ENCODE data around the gene MEIS3.
"Not testable (repeated sequence)": the region's sequence is repeated elsewhere in the genome, so short reads cannot be mapped to it uniquely, and the experiment has no call there.

MEIS3 gene

DNA sequence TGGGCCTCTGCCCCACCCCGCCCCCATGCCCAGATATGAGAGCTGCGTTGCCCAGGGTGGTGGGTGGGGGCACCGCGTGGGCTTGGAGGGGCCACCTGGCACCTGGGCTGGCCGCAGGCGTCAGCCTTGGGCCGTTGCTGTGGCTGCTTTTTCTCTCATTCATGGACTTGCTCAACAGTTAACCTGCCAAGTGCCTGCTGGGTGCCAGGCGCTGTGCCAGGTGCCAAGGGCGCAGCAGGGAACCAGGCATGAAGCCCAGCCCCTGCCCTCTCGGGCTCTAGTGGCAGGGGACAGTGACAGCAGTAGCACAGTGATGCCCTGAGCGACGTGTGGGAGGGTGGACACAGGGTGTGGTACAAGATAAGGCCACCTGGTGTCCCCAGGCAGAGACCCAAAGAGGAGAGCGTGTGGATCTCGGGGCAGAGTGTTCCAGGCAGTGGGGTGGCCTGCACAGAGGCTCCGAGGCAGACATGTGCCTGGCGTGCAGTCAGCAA, 42.1 kb downstream of the MEIS3 start:
- Histone ChIP-seq H3K4me1 (ENCODE audit: control insufficient read depth, insufficient read depth, low read length, poor library complexity, severe bottlenecking) (peaks cover 7% of the 10 kb centered on the region), H3K36me3 (ENCODE audit: control insufficient read depth, insufficient read depth, low read length) (peaks cover 76% of the 10 kb centered on the region), H3K27me3 (replicated peaks; ENCODE audit: control insufficient read depth, insufficient read depth, low read length, poor library complexity, severe bottlenecking) (no peaks in the 10 kb centered on the region), H3K4me3 (ENCODE audit: insufficient read depth, low read depth, low read length, poor library complexity, severe bottlenecking) (no peak overlapping the region), H3K27ac (ENCODE audit: insufficient read depth, low read length, poor library complexity, severe bottlenecking) (no peak overlapping the region), H3K9me3 (ENCODE audit: control insufficient read depth, low read length) (no peaks in the 10 kb centered on the region)
- DNase-seq, result no peak

DNA sequence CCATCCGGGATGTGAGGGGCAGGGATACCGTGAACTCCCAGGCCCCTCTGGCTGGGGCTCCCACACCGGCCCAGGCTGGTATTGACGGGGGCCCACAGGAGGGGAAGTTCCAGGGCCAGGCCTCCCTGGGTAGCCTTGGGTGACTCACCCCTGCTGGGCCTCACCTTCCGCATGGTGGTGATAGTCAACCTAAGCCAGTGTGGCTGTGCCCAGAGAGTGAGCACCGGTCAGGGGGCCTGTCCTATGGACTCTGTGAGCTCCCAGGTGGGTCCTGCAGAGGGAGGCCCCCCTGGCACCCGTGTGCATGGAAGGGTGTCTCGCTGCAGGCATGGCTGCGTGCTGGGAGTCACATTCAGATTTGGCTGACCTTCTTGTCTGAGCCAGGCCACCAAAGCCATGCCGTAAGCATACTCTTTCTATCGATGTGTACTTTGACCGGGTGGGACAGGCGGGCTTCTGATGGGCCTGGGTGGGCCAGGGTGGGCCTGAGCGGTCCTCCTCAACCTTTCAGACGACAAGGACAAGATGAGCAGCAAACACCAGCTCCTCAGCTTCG, 42.7 kb downstream of the MEIS3 start:
- H3K4me3 ChIP-seq (ENCODE audit: insufficient read depth, low read depth, low read length, poor library complexity, severe bottlenecking), result no peak overlapping the region
- H3K27ac ChIP-seq (ENCODE audit: insufficient read depth, low read length, poor library complexity, severe bottlenecking), result no peak overlapping the region
- peaks cover 81% of the 10 kb centered on the region for H3K36me3 ChIP-seq (ENCODE audit: control insufficient read depth, insufficient read depth, low read length)
- no peaks in the 10 kb centered on the region for H3K27me3 ChIP-seq (replicated peaks; ENCODE audit: control insufficient read depth, insufficient read depth, low read length, poor library complexity, severe bottlenecking)
- H3K9me3 ChIP-seq (ENCODE audit: control insufficient read depth, low read length), result no peaks in the 10 kb centered on the region
- peaks cover 4% of the 10 kb centered on the region for H3K4me1 ChIP-seq (ENCODE audit: control insufficient read depth, insufficient read depth, low read length, poor library complexity, severe bottlenecking)
- DNase-seq, result no peak

DNA sequence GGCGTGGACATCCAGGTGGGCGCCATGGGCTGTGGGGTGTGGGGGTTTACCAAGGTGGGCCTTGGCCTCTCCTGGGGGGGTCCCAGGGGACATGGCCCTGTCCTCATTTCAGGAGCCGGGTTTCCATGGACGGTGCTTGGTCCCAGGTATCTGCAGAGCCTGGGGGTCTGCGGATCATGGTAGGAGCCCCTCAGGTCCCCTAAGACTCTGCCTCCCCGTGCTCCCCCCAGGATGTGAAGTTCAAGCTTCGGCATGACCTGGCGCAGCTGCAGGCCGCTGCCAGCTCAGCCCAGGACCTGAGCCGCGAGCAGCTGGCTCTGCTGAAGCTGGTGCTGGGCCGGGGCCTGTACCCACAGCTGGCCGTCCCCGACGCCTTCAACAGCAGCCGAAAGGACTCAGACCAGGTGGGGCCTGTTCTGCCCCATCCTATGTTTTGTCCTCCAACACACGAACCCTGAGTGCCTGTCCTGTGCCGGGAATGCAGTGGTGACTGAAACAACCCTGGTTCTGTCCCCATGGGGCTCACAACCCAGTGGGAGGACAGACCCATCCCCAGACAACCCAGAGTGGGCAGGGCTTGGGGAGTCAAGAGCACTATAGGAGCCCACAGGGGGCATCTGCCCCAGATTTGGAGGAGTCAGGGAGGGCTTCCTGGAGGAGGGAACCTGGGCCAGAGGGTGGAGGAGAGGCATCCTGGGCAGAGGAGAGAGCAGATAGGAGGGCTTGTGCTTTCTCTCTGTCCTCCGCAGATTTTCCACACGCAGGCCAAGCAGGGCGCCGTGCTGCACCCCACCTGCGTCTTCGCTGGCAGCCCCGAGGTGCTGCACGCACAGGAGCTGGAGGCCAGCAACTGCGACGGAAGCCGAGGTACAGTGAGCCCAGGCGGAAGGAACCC, 43.4 kb downstream of the MEIS3 start:
- Histone ChIP-seq H3K27me3 (replicated peaks; ENCODE audit: control insufficient read depth, insufficient read depth, low read length, poor library complexity, severe bottlenecking) (no peaks in the 10 kb centered on the region), H3K4me3 (ENCODE audit: insufficient read depth, low read depth, low read length, poor library complexity, severe bottlenecking) (no peak overlapping the region), H3K27ac (ENCODE audit: insufficient read depth, low read length, poor library complexity, severe bottlenecking) (no peak overlapping the region), H3K9me3 (ENCODE audit: control insufficient read depth, low read length) (no peaks in the 10 kb centered on the region), H3K36me3 (ENCODE audit: control insufficient read depth, insufficient read depth, low read length) (peaks cover 80% of the 10 kb centered on the region), H3K4me1 (ENCODE audit: control insufficient read depth, insufficient read depth, low read length, poor library complexity, severe bottlenecking) (no peaks in the 10 kb centered on the region)
- no peak for DNase-seq

DNA sequence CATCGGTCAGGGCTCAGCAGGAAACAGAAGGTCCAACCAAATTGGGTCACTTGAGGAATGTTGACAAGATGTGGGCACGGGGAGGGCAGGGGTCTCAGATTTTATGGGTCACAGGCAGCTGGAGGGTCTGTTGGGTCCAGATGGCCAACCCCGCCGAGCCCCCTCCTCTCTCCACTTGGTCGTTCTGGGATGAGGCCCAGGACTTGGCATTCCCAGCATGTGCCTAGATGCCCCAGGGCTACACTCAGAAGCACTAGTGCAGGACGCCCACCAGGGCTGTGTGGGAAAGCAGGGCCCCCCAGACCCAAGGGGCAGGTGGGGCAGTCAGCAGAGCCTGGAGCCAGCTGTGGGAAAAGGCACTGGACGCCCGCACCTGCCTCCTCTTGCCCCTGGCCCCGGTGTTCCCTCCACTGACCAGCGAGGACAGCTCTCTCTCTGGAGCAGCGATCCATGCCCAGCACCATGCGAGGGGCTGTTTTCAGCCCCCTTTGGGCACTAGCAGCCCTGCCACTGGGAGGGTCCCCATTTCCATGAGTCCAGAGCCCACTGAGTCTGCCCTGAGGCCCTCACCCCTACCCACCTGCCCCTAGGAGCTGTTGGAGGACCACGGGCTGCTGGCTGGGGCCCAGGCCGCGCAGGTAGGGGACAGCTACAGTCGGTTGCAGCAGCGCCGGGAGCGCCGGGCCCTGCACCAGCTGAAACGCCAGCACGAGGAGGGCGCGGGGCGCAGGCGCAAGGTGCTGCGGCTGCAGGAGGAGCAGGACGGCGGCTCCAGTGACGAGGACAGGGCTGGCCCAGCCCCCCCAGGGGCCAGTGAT, 44.2 kb downstream of the MEIS3 start:
- H3K36me3 ChIP-seq (ENCODE audit: control insufficient read depth, insufficient read depth, low read length), result peaks cover 77% of the 10 kb centered on the region
- no peaks in the 10 kb centered on the region for H3K4me1 ChIP-seq (ENCODE audit: control insufficient read depth, insufficient read depth, low read length, poor library complexity, severe bottlenecking)

DNA sequence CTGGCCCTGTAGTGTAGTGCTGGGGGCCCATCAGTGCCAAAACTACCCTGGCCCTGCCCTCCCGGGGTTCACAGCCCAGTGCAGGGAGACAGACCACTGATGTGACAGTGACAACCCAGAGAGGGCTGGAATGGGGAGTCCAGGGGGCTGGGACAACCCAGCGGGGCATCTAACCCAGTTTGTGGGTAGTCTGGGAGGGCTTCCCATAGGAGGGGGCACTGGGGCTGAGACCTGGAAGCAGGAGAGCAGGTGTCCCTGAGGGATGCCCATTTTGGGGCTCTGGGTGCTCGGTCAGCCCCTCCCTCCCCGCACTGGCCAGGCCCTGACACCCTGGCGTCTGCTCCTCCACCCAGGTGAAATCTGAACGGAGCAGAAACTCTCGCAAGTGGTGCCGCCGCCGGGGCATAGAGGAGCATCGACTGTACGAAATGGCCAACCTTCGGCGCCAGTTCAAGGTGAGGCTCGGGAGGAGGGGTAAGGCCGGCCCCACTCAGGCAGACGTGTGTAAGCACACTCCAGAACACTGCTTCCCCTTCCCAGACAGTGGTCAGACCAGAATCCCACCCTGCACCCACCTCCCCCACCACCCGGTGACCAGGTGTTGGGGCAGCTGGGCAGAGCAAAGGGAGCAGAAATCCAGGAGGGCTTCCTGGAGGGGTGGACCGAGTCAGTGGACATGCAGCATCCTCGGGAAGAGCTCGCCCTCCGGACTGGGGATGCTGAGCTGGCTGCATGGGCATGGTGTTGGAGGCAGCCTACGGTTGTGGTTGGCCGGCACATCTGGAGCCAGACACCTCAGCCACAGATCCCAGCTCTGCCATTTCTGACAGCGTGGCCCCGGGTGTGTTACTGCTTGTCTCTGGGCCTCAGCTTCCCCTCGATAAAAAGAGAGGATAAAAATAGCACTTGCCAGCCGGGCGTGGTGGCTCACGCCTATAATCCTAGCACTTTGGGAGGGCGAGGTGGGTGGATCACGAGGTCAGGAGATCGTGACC, 45.8 kb downstream of the MEIS3 start:
- Histone ChIP-seq H3K27me3 (replicated peaks; ENCODE audit: control insufficient read depth, insufficient read depth, low read length, poor library complexity, severe bottlenecking) (no peaks in the 10 kb centered on the region), H3K9me3 (ENCODE audit: control insufficient read depth, low read length) (no peaks in the 10 kb centered on the region), H3K4me1 (ENCODE audit: control insufficient read depth, insufficient read depth, low read length, poor library complexity, severe bottlenecking) (no peaks in the 10 kb centered on the region), H3K4me3 (ENCODE audit: insufficient read depth, low read depth, low read length, poor library complexity, severe bottlenecking) (no peak overlapping the region), H3K36me3 (ENCODE audit: control insufficient read depth, insufficient read depth, low read length) (peaks cover 81% of the 10 kb centered on the region), H3K27ac (ENCODE audit: insufficient read depth, low read length, poor library complexity, severe bottlenecking) (no peak overlapping the region)
- no peak for DNase-seq

More for the DNA sequence above, 44.2 kb downstream of the MEIS3 start:
- Histone ChIP-seq H3K9me3 (ENCODE audit: control insufficient read depth, low read length) (no peaks in the 10 kb centered on the region), H3K27ac (ENCODE audit: insufficient read depth, low read length, poor library complexity, severe bottlenecking) (no peak overlapping the region), H3K27me3 (replicated peaks; ENCODE audit: control insufficient read depth, insufficient read depth, low read length, poor library complexity, severe bottlenecking) (no peaks in the 10 kb centered on the region), H3K4me3 (ENCODE audit: insufficient read depth, low read depth, low read length, poor library complexity, severe bottlenecking) (no peak overlapping the region)
- DNase-seq, result no peak

DNA sequence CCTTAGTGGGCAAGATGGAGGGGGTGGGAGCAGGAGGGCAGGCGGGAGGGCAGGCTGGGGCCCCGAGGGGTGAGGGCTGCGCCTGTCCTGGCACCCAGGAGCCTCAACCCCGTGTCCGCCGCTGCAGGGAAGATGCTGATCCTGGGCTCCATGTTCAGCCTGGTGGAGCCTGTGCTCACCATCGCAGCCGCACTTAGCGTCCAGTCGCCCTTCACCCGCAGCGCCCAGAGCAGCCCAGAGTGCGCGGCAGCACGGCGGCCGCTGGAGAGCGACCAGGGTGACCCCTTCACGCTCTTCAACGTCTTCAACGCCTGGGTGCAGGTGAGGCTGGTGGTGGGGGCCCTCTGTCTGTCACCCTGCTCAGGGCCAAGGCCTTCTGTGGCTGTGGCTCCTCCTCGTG, 46.7 kb downstream of the MEIS3 start:
- Histone ChIP-seq H3K9me3 (ENCODE audit: control insufficient read depth, low read length) (no peaks in the 10 kb centered on the region), H3K27ac (ENCODE audit: insufficient read depth, low read length, poor library complexity, severe bottlenecking) (no peak overlapping the region), H3K36me3 (ENCODE audit: control insufficient read depth, insufficient read depth, low read length) (peaks cover 76% of the 10 kb centered on the region), H3K27me3 (replicated peaks; ENCODE audit: control insufficient read depth, insufficient read depth, low read length, poor library complexity, severe bottlenecking) (no peaks in the 10 kb centered on the region), H3K4me3 (ENCODE audit: insufficient read depth, low read depth, low read length, poor library complexity, severe bottlenecking) (no peak overlapping the region), H3K4me1 (ENCODE audit: control insufficient read depth, insufficient read depth, low read length, poor library complexity, severe bottlenecking) (no peaks in the 10 kb centered on the region)
- no peak for DNase-seq

DNA sequence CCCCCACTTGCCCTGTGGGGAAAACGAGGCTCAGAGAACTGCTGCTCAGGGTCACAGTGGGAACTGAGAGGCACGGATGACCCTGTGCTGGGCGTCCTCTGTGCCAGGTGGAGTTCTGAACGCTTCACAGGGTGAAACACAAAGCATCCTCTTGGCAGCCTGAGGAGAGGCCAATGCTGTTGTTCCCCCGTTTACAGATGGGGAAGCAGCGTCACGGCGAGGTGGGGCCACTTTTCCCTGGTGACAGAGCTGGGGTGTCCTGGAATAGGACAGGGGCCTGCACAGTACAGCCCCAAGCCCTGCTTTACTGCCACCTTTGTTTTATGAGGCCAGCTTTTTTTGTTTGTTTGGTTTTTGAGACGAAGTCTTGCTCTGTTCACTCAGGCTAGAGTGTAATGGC, 48.1 kb downstream of the MEIS3 start:
- no peaks in the 10 kb centered on the region for H3K9me3 ChIP-seq (ENCODE audit: control insufficient read depth, low read length)
- H3K36me3 ChIP-seq (ENCODE audit: control insufficient read depth, insufficient read depth, low read length), result peaks cover 64% of the 10 kb centered on the region
- no peaks in the 10 kb centered on the region for H3K4me1 ChIP-seq (ENCODE audit: control insufficient read depth, insufficient read depth, low read length, poor library complexity, severe bottlenecking)
- DNase-seq, result no peak
- H3K27me3 ChIP-seq (replicated peaks; ENCODE audit: control insufficient read depth, insufficient read depth, low read length, poor library complexity, severe bottlenecking), result no peaks in the 10 kb centered on the region
- no peak overlapping the region for H3K4me3 ChIP-seq (ENCODE audit: insufficient read depth, low read depth, low read length, poor library complexity, severe bottlenecking)
- H3K27ac ChIP-seq (ENCODE audit: insufficient read depth, low read length, poor library complexity, severe bottlenecking), result no peak overlapping the region

DNA sequence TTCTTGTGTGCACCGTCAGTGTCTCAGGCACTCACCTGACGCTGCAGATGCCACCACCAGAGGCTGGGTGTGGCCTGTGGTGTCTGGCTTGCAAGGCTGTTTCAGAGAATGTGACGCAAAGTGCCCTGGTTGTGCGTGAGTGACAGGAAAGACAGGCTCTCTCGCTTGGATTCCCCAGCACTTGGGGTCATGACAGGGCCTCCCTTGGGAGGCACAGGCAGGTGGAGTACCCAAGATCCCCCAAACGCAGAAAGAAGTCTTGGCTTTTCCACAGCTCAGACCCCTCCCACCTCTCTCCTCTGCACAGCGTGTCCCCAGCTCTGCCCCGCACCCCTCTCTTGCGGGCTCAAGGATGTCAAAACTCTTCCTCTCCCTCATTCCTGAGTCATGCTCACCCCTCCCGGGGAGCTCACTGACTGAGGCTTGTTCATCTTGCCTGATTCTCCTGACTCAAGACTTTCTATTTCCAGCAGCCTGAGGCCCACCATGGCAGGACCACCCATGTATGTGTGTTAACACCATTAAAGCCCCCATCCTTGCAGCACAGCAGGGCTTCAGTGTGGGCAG, 49.2 kb downstream of the MEIS3 start:
- H3K36me3 ChIP-seq (ENCODE audit: control insufficient read depth, insufficient read depth, low read length), result peaks cover 53% of the 10 kb centered on the region
- H3K27me3 ChIP-seq (replicated peaks; ENCODE audit: control insufficient read depth, insufficient read depth, low read length, poor library complexity, severe bottlenecking), result no peaks in the 10 kb centered on the region
- H3K4me3 ChIP-seq (ENCODE audit: insufficient read depth, low read depth, low read length, poor library complexity, severe bottlenecking), result no peak overlapping the region
- H3K27ac ChIP-seq (ENCODE audit: insufficient read depth, low read length, poor library complexity, severe bottlenecking), result no peak overlapping the region
- DNase-seq, result no peak
- no peaks in the 10 kb centered on the region for H3K4me1 ChIP-seq (ENCODE audit: control insufficient read depth, insufficient read depth, low read length, poor library complexity, severe bottlenecking)
- no peaks in the 10 kb centered on the region for H3K9me3 ChIP-seq (ENCODE audit: control insufficient read depth, low read length)

DNA sequence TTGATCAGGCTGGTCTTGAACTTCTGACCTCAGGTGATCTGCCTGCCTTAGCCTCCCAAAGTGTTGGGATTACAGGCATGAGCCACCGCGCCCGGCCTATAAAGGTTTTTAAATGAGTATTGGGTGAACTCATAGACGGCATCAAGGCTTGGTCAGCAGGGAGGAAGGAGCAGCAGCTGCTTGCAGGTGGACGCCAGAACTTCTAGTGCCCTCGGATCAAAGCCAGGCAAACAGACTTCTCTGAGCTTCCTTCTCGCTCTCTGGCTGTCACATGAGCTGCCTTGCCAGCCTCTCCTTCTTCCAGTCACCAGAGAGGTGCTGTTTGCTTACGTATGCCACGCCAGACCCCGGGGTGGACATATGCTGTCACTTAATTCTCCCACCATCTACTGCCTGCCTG, 53.9 kb downstream of the MEIS3 start:
- not testable (repeated sequence) for H3K4me1 ChIP-seq (ENCODE audit: control insufficient read depth, insufficient read depth, low read length, poor library complexity, severe bottlenecking); H3K27ac ChIP-seq (ENCODE audit: insufficient read depth, low read length, poor library complexity, severe bottlenecking); H3K27me3 ChIP-seq (replicated peaks; ENCODE audit: control insufficient read depth, insufficient read depth, low read length, poor library complexity, severe bottlenecking); H3K4me3 ChIP-seq (ENCODE audit: insufficient read depth, low read depth, low read length, poor library complexity, severe bottlenecking); H3K9me3 ChIP-seq (ENCODE audit: control insufficient read depth, low read length); DNase-seq
- peaks cover 55% of the 10 kb centered on the region for H3K36me3 ChIP-seq (ENCODE audit: control insufficient read depth, insufficient read depth, low read length)

Measured in effector memory CD4-positive, alpha-beta T cell (primary cell).